HG02759 (cell line): ENCODE results near the gene VAMP8.
"Not testable (repeated sequence)": the region's sequence is repeated elsewhere in the genome, so short reads cannot be mapped to it uniquely, and the experiment has no call there.

Experiments
- ATAC-seq: cut with Tn5 transposase; IDR thresholded peaks from one replicate; pipeline ENCODE4 v1.9.1; 2021; ENCODE audit warnings: mild to moderate bottlenecking, moderate library complexity; ENCODE audit not compliant: unreplicated experiment

VAMP8 gene

GRCh38 chr2:85579266-85579935, 2.0 kb downstream of the VAMP8 start:
- no peak for ATAC-seq

- ATAC-seq = no peak
Observed at GRCh38 chr2:85580206-85580605, 2.8 kb downstream of the VAMP8 start.

GRCh38 chr2:85582492-85582891, 5.1 kb downstream of the VAMP8 start:
- no peak for ATAC-seq

GRCh38 chr2:85583667-85584353, 6.4 kb downstream of the VAMP8 start:
- peak; percentile 2 for ATAC-seq

- ATAC-seq = peak; percentile 77
Observed at GRCh38 chr2:85584354-85584856, 7.0 kb downstream of the VAMP8 start, which contains the start of gene VAMP5. Gene VAMP5 (plus strand): TSS chr2:85584431. CDS start chr2:85584491, 60 bp downstream.

GRCh38 chr2:85584857-85585780, 7.7 kb downstream of the VAMP8 start:
- ATAC-seq = peak; percentile 34

- no peak for ATAC-seq
Observed at GRCh38 chr2:85585781-85586105, 8.4 kb downstream of the VAMP8 start.

- ATAC-seq = no peak
Observed at GRCh38 chr2:85588236-85588635, 10.8 kb downstream of the VAMP8 start.

- ATAC-seq = no peak
Observed at GRCh38 chr2:85588645-85589044, 11.3 kb downstream of the VAMP8 start.

GRCh38 chr2:85589181-85589580, 11.8 kb downstream of the VAMP8 start:
- no peak for ATAC-seq

GRCh38 chr2:85589982-85590791, 12.8 kb downstream of the VAMP8 start:
- ATAC-seq = no peak

GRCh38 chr2:85590950-85591349, 13.6 kb downstream of the VAMP8 start:
- no peak for ATAC-seq

- ATAC-seq = no peak
Observed at GRCh38 chr2:85591563-85591962, 14.2 kb downstream of the VAMP8 start.

- ATAC-seq = not testable (repeated sequence)
Observed at GRCh38 chr2:85592299-85592698, 14.9 kb downstream of the VAMP8 start.

GRCh38 chr2:85593023-85593422, 15.6 kb downstream of the VAMP8 start:
- ATAC-seq = no peak

GRCh38 chr2:85594715-85595300, 17.4 kb downstream of the VAMP8 start:
- no peak for ATAC-seq

- peak; percentile 99 for ATAC-seq
Observed at GRCh38 chr2:85595301-85596025, 18.1 kb downstream of the VAMP8 start, which contains the start of gene RNF181. Gene RNF181 (plus strand): TSS chr2:85595745. CDS start chr2:85595764, 19 bp downstream.

GRCh38 chr2:85596026-85596333, 18.6 kb downstream of the VAMP8 start:
- peak; percentile 9 for ATAC-seq

- ATAC-seq = no peak
Observed at GRCh38 chr2:85596486-85597143, 19.2 kb downstream of the VAMP8 start.
